Measurements from ENCODE around the gene ATP8B3.

- TF ChIP-seq CTCF (IDR thresholded peaks at IDR 0.05) (no peak), POLR2A (IDR thresholded peaks at IDR 0.05) (no peak), EP300 (IDR thresholded peaks at IDR 0.05) (no peak), POLR2AphosphoS5 (IDR thresholded peaks at IDR 0.05) (no peak)
Observed at GRCh38 chr19:1777149-1777548, 34.9 kb downstream of the ATP8B3 start.
